ENCODE data around the gene NF2.

Gene NF2

GRCh38 chr22:29738118-29738815 lies 134.8 kb downstream of the NF2 start:
- H3K9me3 ChIP-seq (ENCODE audit: insufficient read depth, low read depth, low read length): no peaks in the 10 kb centered on the region
- no peaks in the 10 kb centered on the region for H3K27me3 ChIP-seq (ENCODE audit: insufficient read depth, low read length, poor library complexity, severe bottlenecking)
- no peak overlapping the region for H3K4me2 ChIP-seq (ENCODE audit: low read depth, low read length, poor library complexity, severe bottlenecking)
- no peaks in the 10 kb centered on the region for H3K4me1 ChIP-seq (ENCODE audit: insufficient read depth, low read length, poor library complexity, severe bottlenecking)
- no peaks in the 10 kb centered on the region for H3K36me3 ChIP-seq (ENCODE audit: insufficient read depth, low read length)
- no peak overlapping the region for H3K4me3 ChIP-seq (ENCODE audit: low read length, poor library complexity, severe bottlenecking)
- H3K79me2 ChIP-seq (ENCODE audit: insufficient read depth, low read length): no peaks in the 10 kb centered on the region
- no peak overlapping the region for H3K9ac ChIP-seq (ENCODE audit: low read depth, low read length, poor library complexity, severe bottlenecking)
- no peaks in the 10 kb centered on the region for H3K9me2 ChIP-seq (replicated peaks; ENCODE audit: low read depth, low read length)
- H3F3A ChIP-seq (ENCODE audit: low read depth): no peaks in the 10 kb centered on the region
- no peak for TF ChIP-seq CTCF (conservative IDR thresholded peaks at IDR 0.05; ENCODE audit: low read length)
- TF ChIP-seq EZH2phosphoT487 (IDR thresholded peaks at IDR 0.05; ENCODE audit: borderline replicate concordance): no peak
- H4K20me1 ChIP-seq (ENCODE audit: insufficient read depth, low read length, poor library complexity, severe bottlenecking): no peaks in the 10 kb centered on the region
- H2AFZ ChIP-seq (ENCODE audit: low read length): no peak overlapping the region

- Histone ChIP-seq H3K4me2 (ENCODE audit: low read depth, low read length, poor library complexity, severe bottlenecking) (no peak overlapping the region), H4K20me1 (ENCODE audit: insufficient read depth, low read length, poor library complexity, severe bottlenecking) (no peaks in the 10 kb centered on the region), H3K36me3 (ENCODE audit: insufficient read depth, low read length) (no peaks in the 10 kb centered on the region), H3K9me3 (ENCODE audit: insufficient read depth, low read depth, low read length) (no peaks in the 10 kb centered on the region), H3K27me3 (ENCODE audit: insufficient read depth, low read length, poor library complexity, severe bottlenecking) (no peaks in the 10 kb centered on the region), H3K9ac (ENCODE audit: low read depth, low read length, poor library complexity, severe bottlenecking) (no peak overlapping the region), H3K4me1 (ENCODE audit: insufficient read depth, low read length, poor library complexity, severe bottlenecking) (no peaks in the 10 kb centered on the region), H2AFZ (ENCODE audit: low read length) (no peak overlapping the region), H3K4me3 (ENCODE audit: low read length, poor library complexity, severe bottlenecking) (no peak overlapping the region), H3F3A (ENCODE audit: low read depth) (no peaks in the 10 kb centered on the region), H3K79me2 (ENCODE audit: insufficient read depth, low read length) (no peaks in the 10 kb centered on the region), H3K9me2 (replicated peaks; ENCODE audit: low read depth, low read length) (no peaks in the 10 kb centered on the region)
- no peak for TF ChIP-seq EZH2phosphoT487 (IDR thresholded peaks at IDR 0.05; ENCODE audit: borderline replicate concordance)
- no peak for TF ChIP-seq CTCF (conservative IDR thresholded peaks at IDR 0.05; ENCODE audit: low read length)
These were observed 136.0 kb downstream of the NF2 start for GRCh38 chr22:29739346-29739875.

- no peak overlapping the region for H3K9ac ChIP-seq (ENCODE audit: low read depth, low read length, poor library complexity, severe bottlenecking)
- no peak overlapping the region for H3K4me2 ChIP-seq (ENCODE audit: low read depth, low read length, poor library complexity, severe bottlenecking)
- H3K36me3 ChIP-seq (ENCODE audit: insufficient read depth, low read length): no peaks in the 10 kb centered on the region
- no peaks in the 10 kb centered on the region for H3K79me2 ChIP-seq (ENCODE audit: insufficient read depth, low read length)
- H3F3A ChIP-seq (ENCODE audit: low read depth): no peaks in the 10 kb centered on the region
- no peak overlapping the region for H3K4me3 ChIP-seq (ENCODE audit: low read length, poor library complexity, severe bottlenecking)
- H4K20me1 ChIP-seq (ENCODE audit: insufficient read depth, low read length, poor library complexity, severe bottlenecking): no peaks in the 10 kb centered on the region
- no peaks in the 10 kb centered on the region for H3K27me3 ChIP-seq (ENCODE audit: insufficient read depth, low read length, poor library complexity, severe bottlenecking)
- no peaks in the 10 kb centered on the region for H3K4me1 ChIP-seq (ENCODE audit: insufficient read depth, low read length, poor library complexity, severe bottlenecking)
- no peaks in the 10 kb centered on the region for H3K9me2 ChIP-seq (replicated peaks; ENCODE audit: low read depth, low read length)
- no peak for TF ChIP-seq CTCF (conservative IDR thresholded peaks at IDR 0.05; ENCODE audit: low read length)
- TF ChIP-seq EZH2phosphoT487 (IDR thresholded peaks at IDR 0.05; ENCODE audit: borderline replicate concordance): no peak
- no peak overlapping the region for H2AFZ ChIP-seq (ENCODE audit: low read length)
- H3K9me3 ChIP-seq (ENCODE audit: insufficient read depth, low read depth, low read length): no peaks in the 10 kb centered on the region
These were observed 136.8 kb downstream of the NF2 start for GRCh38 chr22:29740216-29740615.
